ENCODE data around the gene NIT1.

NIT1 gene

GRCh38 chr1:161160671-161161145 is 42.8 kb downstream of the NIT1 start:
- peak overlapping the region; percentile 93; the same call in 1 of the 2 replicates for H3K4me2 ChIP-seq (ENCODE audit: low read length)
- H3K27me3 ChIP-seq (ENCODE audit: low read depth, low read length): no peaks in the 10 kb centered on the region
- H3K27ac ChIP-seq (ENCODE audit: low read length): no peak overlapping the region
- H2AFZ ChIP-seq (ENCODE audit: low read depth, low read length): no peak overlapping the region
- H3K9me3 ChIP-seq (ENCODE audit: insufficient read depth, low read length): no peaks in the 10 kb centered on the region
- no peak overlapping the region for H3K4me3 ChIP-seq (ENCODE audit: low read length)
- no peak overlapping the region for H3K9ac ChIP-seq (ENCODE audit: low read length)
- TF ChIP-seq CTCF (IDR thresholded peaks at IDR 0.05; ENCODE audit: low read depth, low read length) (no peak), EZH2phosphoT487 (IDR thresholded peaks at IDR 0.05; ENCODE audit: low read depth) (no peak)
- H3K36me3 ChIP-seq (replicated peaks; ENCODE audit: low read depth, low read length): peaks cover 29% of the 10 kb centered on the region
- peaks cover 15% of the 10 kb centered on the region for H3K79me2 ChIP-seq (ENCODE audit: low read length)
- no peaks in the 10 kb centered on the region for H4K20me1 ChIP-seq (ENCODE audit: insufficient read depth, low read length)
- peaks cover 21% of the 10 kb centered on the region for H3K4me1 ChIP-seq (ENCODE audit: low read length)

- Histone ChIP-seq H3K9me3 (ENCODE audit: insufficient read depth, low read length) (no peaks in the 10 kb centered on the region), H3K4me2 (ENCODE audit: low read length) (no peak overlapping the region), H3K79me2 (ENCODE audit: low read length) (peaks cover 14% of the 10 kb centered on the region), H3K27ac (ENCODE audit: low read length) (no peak overlapping the region), H3K4me1 (ENCODE audit: low read length) (peaks cover 21% of the 10 kb centered on the region), H4K20me1 (ENCODE audit: insufficient read depth, low read length) (no peaks in the 10 kb centered on the region), H3K36me3 (replicated peaks; ENCODE audit: low read depth, low read length) (peaks cover 29% of the 10 kb centered on the region), H3K27me3 (ENCODE audit: low read depth, low read length) (no peaks in the 10 kb centered on the region), H3K9ac (ENCODE audit: low read length) (no peak overlapping the region), H3K4me3 (ENCODE audit: low read length) (no peak overlapping the region), H2AFZ (ENCODE audit: low read depth, low read length) (no peak overlapping the region)
- TF ChIP-seq CTCF (IDR thresholded peaks at IDR 0.05; ENCODE audit: low read depth, low read length) (no peak), EZH2phosphoT487 (IDR thresholded peaks at IDR 0.05; ENCODE audit: low read depth) (no peak)
Observed at GRCh38 chr1:161161652-161162051, 43.7 kb downstream of the NIT1 start.

- H2AFZ ChIP-seq (ENCODE audit: low read depth, low read length): no peak overlapping the region
- no peak overlapping the region for H3K27ac ChIP-seq (ENCODE audit: low read length)
- peaks cover 14% of the 10 kb centered on the region for H3K79me2 ChIP-seq (ENCODE audit: low read length)
- peaks cover 29% of the 10 kb centered on the region for H3K36me3 ChIP-seq (replicated peaks; ENCODE audit: low read depth, low read length)
- H3K27me3 ChIP-seq (ENCODE audit: low read depth, low read length): no peaks in the 10 kb centered on the region
- no peak overlapping the region for H3K9ac ChIP-seq (ENCODE audit: low read length)
- peaks cover 24% of the 10 kb centered on the region for H3K4me1 ChIP-seq (ENCODE audit: low read length)
- H3K4me2 ChIP-seq (ENCODE audit: low read length): no peak overlapping the region
- no peak for TF ChIP-seq CTCF (IDR thresholded peaks at IDR 0.05; ENCODE audit: low read depth, low read length)
- no peak for TF ChIP-seq EZH2phosphoT487 (IDR thresholded peaks at IDR 0.05; ENCODE audit: low read depth)
- H3K4me3 ChIP-seq (ENCODE audit: low read length): no peak overlapping the region
- H3K9me3 ChIP-seq (ENCODE audit: insufficient read depth, low read length): no peaks in the 10 kb centered on the region
- H4K20me1 ChIP-seq (ENCODE audit: insufficient read depth, low read length): no peaks in the 10 kb centered on the region
Observed at GRCh38 chr1:161162052-161162451, 44.1 kb downstream of the NIT1 start.

GRCh38 chr1:161162806-161163205 is 44.9 kb downstream of the NIT1 start:
- Histone ChIP-seq H3K36me3 (replicated peaks; ENCODE audit: low read depth, low read length) (peaks cover 24% of the 10 kb centered on the region), H4K20me1 (ENCODE audit: insufficient read depth, low read length) (no peaks in the 10 kb centered on the region), H3K27me3 (ENCODE audit: low read depth, low read length) (no peaks in the 10 kb centered on the region), H3K4me1 (ENCODE audit: low read length) (peaks cover 27% of the 10 kb centered on the region), H3K9me3 (ENCODE audit: insufficient read depth, low read length) (no peaks in the 10 kb centered on the region), H2AFZ (ENCODE audit: low read depth, low read length) (no peak overlapping the region), H3K4me3 (ENCODE audit: low read length) (no peak overlapping the region), H3K4me2 (ENCODE audit: low read length) (no peak overlapping the region), H3K27ac (ENCODE audit: low read length) (no peak overlapping the region), H3K79me2 (ENCODE audit: low read length) (peaks cover 14% of the 10 kb centered on the region), H3K9ac (ENCODE audit: low read length) (no peak overlapping the region)
- TF ChIP-seq EZH2phosphoT487 (IDR thresholded peaks at IDR 0.05; ENCODE audit: low read depth): no peak
- no peak for TF ChIP-seq CTCF (IDR thresholded peaks at IDR 0.05; ENCODE audit: low read depth, low read length)
